Measurements from ENCODE around the gene RBBP8NL.

The RBBP8NL gene

DNA sequence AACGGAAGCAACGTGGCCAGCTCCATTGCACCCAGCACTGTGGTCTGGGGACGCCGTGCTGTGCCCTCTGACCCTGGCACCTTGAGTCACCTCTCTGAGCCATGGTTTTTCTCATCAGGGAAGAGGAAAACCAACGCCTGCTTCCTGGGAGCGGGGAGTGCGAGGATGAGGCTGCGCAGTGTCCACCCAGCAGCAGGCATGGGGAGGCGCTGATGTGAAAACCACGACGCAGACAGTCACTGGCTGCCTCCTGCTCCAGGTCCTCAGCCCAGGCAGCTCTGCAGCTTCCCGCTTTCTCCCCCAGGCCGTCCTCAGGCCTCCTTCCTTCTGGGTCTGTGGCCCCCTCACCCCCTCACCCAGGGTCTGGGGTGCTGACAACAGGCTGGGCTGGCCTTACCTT is 34.5 kb upstream of the RBBP8NL start:
- DNase-seq: no peak

GRCh38 chr20:62461157-62461556 is 33.8 kb upstream of the RBBP8NL start:
- no peak for DNase-seq

DNA sequence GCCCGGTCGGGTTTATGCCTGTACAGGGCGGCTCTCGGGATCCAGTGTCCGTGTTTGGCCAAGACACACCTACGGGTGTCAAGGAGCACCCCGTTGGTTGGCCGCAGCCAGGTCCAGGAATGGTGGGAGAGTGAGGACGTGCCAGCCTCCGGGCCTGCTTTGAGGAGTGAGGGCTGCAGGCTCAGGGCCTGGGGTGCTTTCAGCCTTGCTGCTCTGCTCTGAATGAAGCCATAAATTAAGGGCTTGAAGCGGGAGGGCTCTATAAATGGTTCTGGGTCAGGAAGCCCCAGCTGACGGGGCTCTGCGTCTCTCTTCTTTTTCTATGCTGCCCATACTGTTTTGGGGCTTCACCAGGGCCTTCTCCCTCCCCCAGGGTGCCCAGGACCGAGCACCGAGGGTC is 33.3 kb upstream of the RBBP8NL start:
- DNase-seq: no peak

GRCh38 chr20:62459488-62459887 is 32.1 kb upstream of the RBBP8NL start:
- DNase-seq: no peak

GRCh38 chr20:62458275-62459251 is 31.2 kb upstream of the RBBP8NL start:
- no peak for DNase-seq

DNA sequence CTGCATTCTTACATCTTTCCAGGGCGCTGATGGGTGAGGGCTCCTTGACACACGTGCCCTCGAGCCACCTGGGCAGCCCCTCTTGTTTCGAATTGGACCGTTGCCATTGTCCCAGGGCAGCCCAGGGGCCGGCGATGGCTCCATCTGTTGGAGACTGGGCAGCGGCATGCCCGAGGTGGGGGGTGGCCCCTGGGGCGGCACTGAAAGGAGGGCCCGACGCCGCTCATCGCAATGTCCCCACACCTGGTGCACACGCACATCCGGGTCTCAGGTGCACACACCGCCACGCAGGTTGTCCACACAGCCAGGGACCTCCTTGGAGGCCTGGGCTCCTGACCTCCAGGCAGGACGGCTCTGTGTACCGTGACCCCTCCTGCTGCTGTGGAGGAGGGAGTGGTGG is 30.5 kb upstream of the RBBP8NL start:
- no peak for DNase-seq

DNA sequence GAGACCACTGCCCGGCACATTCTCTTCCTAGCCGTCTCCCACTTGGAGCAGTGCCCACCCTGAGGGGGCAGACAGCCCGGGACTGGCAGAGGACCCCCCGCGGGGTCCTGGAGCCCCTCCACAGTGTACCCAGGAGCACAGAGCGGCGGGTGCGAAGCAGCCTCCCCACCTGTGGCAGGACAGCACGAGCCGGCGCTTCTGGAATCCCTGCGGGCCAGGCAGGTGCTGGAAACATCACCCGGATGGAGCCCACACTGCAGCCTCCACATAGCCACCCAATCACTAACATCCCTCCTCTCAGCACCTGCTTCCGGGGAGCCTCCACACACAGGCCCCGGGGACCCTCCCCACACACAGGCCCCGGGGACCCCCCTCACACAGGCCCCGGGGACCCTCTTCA is 29.8 kb upstream of the RBBP8NL start:
- no peak for DNase-seq

- no peak for DNase-seq
These were observed 28.6 kb upstream of the RBBP8NL start for GRCh38 chr20:62455929-62456328.

- no peak for DNase-seq
These were observed 27.7 kb upstream of the RBBP8NL start for GRCh38 chr20:62454904-62455636.

- no peak for DNase-seq
These were observed 26.0 kb upstream of the RBBP8NL start for GRCh38 chr20:62453186-62453808.

DNA sequence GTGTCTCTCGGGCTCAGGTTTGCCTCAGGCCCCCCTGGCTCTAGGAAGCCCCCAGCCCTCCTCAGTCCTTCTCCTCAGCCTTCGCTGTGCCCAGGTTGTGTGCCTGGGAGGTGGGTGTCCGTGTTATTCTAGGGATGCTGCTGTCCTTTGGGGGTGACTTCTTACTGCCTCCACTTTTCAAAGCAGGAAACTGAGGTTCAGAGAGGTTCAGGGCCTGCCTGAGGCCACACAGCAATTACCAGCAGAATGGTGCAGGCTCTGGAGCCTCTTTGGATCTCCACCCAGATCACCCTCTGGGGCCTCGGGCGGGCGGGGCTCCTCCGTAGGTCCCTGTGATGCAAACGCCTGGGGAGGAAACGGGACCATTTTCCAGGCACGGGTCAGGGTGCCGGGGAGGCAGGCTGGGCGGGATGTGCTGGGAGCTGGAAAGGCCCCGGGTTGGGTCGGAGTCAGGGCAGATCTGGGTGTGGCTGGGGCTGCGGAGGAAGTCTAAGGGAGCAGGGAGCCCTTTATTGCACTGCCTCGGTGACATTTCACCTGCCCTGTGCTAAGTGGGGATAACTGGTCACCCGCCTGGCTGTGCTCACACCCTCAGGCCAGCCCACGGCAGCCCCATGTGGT is 25.2 kb upstream of the RBBP8NL start:
- DNase-seq: no peak

- no peak for DNase-seq
These were observed 24.6 kb upstream of the RBBP8NL start for GRCh38 chr20:62451970-62452369.

DNA sequence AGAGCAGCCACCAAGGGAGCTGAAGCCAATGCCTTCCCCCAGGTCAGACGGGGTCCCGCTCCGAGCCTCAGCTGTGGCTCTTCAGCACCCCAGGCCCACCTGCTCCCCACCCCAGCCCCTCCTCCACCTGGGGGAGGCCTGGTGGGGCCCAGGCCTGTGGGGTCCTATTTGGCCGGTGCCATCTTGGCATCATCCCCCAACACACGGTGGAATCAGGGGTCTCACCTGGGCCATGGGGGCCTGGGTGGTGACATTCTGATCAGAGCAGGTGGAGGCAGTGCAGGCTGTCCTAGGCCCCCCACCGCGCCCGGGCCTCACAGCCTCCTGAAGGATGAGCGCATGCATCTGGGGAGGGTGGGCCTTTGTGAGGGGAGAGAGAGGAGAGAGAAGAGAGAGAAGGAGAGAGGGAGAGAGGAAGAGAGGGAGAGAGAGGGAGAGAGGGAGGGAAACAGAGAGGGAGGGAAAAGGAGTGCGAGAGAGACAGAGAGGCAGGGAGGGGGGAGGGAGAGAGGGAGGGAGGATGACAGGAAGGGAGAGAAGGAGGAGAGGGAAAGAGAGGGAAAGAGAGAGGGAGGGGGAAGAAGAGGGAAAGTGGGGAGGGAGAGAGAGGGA is 23.9 kb upstream of the RBBP8NL start:
- no peak for DNase-seq

GRCh38 chr20:62449951-62450691 is 22.8 kb upstream of the RBBP8NL start:
- DNase-seq: no peak

DNA sequence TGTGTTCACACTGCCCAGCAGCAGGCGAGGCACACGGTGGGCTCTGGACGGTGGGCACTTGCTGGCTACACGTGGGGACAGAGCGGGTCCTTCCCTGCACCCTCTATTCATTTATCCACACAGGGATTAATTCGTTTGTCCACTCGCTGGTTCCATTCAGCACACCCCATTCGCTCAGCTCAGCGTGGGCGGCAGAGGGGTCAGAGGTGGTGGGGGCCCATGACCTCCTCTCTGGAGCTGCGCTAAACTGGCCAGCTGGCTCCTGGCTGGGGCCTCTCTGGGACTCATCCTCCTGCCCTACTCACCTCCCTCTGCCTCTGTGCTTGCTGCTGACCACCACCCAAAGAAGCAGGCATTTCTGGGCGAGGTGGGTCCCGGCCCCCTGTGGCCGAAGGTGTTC is 21.4 kb upstream of the RBBP8NL start:
- DNase-seq: no peak

GRCh38 chr20:62448038-62448437 is 20.7 kb upstream of the RBBP8NL start:
- no peak for DNase-seq

DNA sequence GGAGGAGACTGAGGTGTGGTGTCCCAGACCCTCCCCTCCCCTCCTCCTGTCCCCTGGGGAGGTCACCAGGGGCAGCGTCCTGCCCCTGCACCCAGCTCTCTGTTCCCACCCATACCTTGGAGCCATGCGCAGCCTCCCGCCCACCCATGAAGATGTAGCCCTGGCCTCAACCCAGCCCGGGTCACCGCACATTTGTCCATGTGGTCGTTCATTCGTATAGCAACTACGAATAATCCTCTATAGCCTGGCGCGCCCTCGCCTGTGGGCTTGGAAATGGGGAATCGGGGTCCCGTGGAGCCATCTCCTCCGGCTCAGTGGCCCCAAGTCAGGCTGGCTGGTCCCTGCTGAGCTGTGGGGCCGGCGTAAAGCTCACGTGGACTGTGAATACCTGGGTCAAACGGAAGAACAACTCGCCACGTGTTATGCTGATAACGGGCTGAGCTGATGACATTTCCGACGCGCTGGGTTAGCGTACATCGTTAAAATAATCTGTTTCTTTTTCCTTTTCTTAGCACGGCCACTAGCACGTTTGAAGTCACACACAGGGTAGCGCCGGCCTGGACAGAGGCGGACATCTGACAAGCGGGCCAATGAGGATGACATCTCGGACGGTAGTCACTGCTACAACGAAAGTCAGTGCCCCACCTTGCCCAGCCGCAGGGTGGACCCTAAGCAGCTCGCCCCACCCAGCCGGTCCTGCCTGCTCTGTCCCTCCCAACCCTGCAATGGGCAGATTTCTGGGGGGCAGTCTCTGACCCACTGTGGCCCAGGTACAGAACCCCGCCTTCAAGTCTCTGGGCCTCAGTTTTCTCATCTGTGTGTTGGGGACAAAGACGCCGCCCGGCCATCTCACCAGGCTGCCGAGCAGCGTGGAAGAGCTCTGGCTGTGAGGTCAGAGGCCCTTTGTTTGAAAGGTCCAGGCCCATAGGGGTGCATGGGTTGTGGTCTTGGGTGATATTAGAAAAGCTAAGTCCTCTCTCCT is 19.8 kb upstream of the RBBP8NL start:
- no peak for DNase-seq

GRCh38 chr20:62446481-62446880 is 19.1 kb upstream of the RBBP8NL start:
- DNase-seq: no peak

GRCh38 chr20:62445553-62446340 is 18.4 kb upstream of the RBBP8NL start:
- DNase-seq: no peak

DNA sequence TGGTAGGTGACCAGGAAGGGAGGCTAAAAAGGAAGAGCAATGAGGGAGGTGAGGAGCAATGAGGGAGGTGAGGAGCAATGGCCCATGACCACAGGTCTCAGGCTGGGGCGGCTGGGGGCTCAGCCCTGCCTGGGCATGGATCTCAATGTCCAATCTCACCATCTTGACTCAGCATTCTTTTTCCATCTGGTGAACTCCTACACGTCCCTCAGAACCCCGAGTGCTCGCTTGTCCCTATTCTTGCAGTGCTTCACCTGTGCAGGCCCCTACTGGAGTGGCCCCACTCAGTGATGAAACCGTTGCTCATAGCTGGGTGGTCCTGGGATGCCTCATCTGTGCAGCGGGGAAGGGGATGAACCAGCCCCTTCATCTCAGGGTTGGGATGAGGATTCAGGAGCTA is 16.9 kb upstream of the RBBP8NL start:
- no peak for DNase-seq

All from NCI-H345 (cell line).